Mucosa of descending colon (tissue), 3 donors: ENCODE results near the gene UTS2B. TPM values are rescaled to one million over a fixed set of nuclear protein-coding genes. Genes with fewer than 3 reads are reported as not detected.

Experiments
- ATAC-seq: fragments of 200-7000 bp; cut with Tn5 transposase; one replicate; pipeline ENCODE4 v1.9.1; 2020; ENCODE audit warnings: mild to moderate bottlenecking, moderate library complexity
- DNase-seq, 3 donors: peaks; one replicate each; pipeline ENCODE4 v3.0.0-alpha.2; 2020
- H3K36me3 ChIP-seq: fragments of 200-600 bp; one replicate; pipeline ENCODE4 v1.8.0; 2021; ENCODE audit warnings: low read depth, mild to moderate bottlenecking
- H3K4me1 ChIP-seq: fragments of 200-600 bp; one replicate; pipeline ENCODE4 v1.8.0; 2021; ENCODE audit warnings: low read depth, mild to moderate bottlenecking
- H3K4me3 ChIP-seq: fragments of 200-600 bp; one replicate; pipeline ENCODE4 v1.8.0; 2021; ENCODE audit warnings: mild to moderate bottlenecking
- H3K9me3 ChIP-seq: fragments of 200-600 bp; one replicate; pipeline ENCODE4 v1.8.0; 2021; ENCODE audit warnings: mild to moderate bottlenecking
- CTCF ChIP-seq: fragments of 200-600 bp; IDR thresholded peaks from one replicate; pipeline ENCODE4 v1.8.0; 2022; ENCODE audit warnings: antibody characterized with exemption, mild to moderate bottlenecking
- intact Hi-C, 2 donors: fragments of 100-400 bp; cut with DNase I in 1 of 2; cut with micrococcal nuclease in 1 of 2; formaldehyde crosslinking; loops; one replicate each; pipeline versions ENCODE4 v1.11.0 to v1.11.1; 2022; cut with DNase I, micrococcal nuclease
- total RNA-seq, 3 donors: library from RNA; stranded (reverse); fragmentation: NEBNext Ultra II Directional in 2 of 3; extraction: Animal tissue kit (Norgen Biotek cat#: 25700) in 2 of 3; gene quantifications; one replicate each; pipeline versions ENCODE4 v1.2.1 to v1.2.4, GENCODE V29; 2021 to 2023
- donor health status: DM: no; HTN: no; CAD: no; lungs with moderate emphysema.
- donor health status: DM: no; HTN: no; CAD: no.
- donor health status: DM: no; HTN: yes; CAD: no.

UTS2B gene
- total RNA-seq, 3 donors from 2014 or later, result 0.47 TPM; not detected in 2

DNA sequence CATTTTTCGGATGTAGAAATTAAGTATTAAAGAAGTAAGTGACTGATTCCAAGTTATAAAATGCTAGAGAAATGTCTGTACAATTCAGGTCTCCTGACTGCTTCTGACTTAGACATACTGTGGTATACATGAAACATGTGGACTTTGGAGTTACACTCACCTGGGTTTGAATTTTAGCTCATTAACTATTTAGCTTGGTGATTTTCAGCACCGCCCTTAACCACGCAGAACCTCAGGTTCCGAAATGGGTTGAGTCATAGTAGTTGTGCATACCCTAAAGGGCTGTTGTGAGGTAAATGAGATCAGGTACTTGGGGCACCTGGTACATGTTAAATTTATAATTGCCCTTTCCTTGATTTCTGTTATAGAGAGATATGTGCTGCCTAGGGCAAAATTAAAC is 32.9 kb upstream of the UTS2B start:
- Histone ChIP-seq H3K36me3 (no peaks in the 10 kb centered on the region), H3K4me3 (no peak overlapping the region), H3K9me3 (no peaks in the 10 kb centered on the region), H3K4me1 (no peaks in the 10 kb centered on the region)
- intact Hi-C loops, result no loop called here
- DNase-seq (no peak), ATAC-seq (peak; percentile 54)
- no peak for TF ChIP-seq CTCF

GRCh38 chr3:191362524-191363090 is 32.3 kb upstream of the UTS2B start:
- no peak for ATAC-seq
- no peak for DNase-seq
- intact Hi-C loops, result no loop called here
- H3K9me3 ChIP-seq, result no peaks in the 10 kb centered on the region
- H3K36me3 ChIP-seq, result no peaks in the 10 kb centered on the region
- H3K4me3 ChIP-seq, result no peak overlapping the region
- H3K4me1 ChIP-seq, result no peaks in the 10 kb centered on the region
- no peak for TF ChIP-seq CTCF

- Histone ChIP-seq H3K9me3 (no peaks in the 10 kb centered on the region), H3K36me3 (no peaks in the 10 kb centered on the region), H3K4me3 (no peak overlapping the region), H3K4me1 (no peaks in the 10 kb centered on the region)
- intact Hi-C loops, result no loop called here
- DNase-seq, result no peak
- ATAC-seq, result no peak
- TF ChIP-seq CTCF, result no peak
Measured at GRCh38 chr3:191362037-191362436, 31.7 kb upstream of the UTS2B start.

- no peak for TF ChIP-seq CTCF
- ATAC-seq (no peak), DNase-seq (no peak)
- H3K9me3 ChIP-seq, result no peaks in the 10 kb centered on the region
- intact Hi-C loops, result no loop called here
- no peak overlapping the region for H3K4me3 ChIP-seq
- no peaks in the 10 kb centered on the region for H3K36me3 ChIP-seq
- H3K4me1 ChIP-seq, result no peaks in the 10 kb centered on the region
Measured at GRCh38 chr3:191361456-191361855, 31.1 kb upstream of the UTS2B start.

DNA sequence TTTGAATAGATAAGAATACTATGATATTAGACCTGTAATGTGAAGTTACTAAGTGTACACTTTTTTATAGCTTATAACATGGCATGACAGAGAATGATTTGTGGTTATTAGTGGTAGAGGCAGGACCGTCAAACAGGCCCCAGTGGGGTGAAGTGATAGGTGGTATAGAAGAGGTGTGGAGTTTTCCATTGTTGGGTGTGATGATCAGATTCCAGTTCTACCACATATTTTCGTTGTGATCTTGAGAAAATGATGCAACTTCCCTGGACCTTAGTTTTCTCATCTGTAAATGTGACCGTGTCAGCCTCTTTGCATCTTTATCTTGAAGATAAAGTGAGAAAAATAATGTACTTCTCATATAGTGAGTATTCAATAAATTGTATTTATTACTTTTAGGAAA is 30.3 kb upstream of the UTS2B start:
- intact Hi-C loops, result no loop called here
- Histone ChIP-seq H3K9me3 (no peaks in the 10 kb centered on the region), H3K4me1 (no peaks in the 10 kb centered on the region), H3K36me3 (no peaks in the 10 kb centered on the region), H3K4me3 (no peak overlapping the region)
- TF ChIP-seq CTCF, result no peak
- no peak for DNase-seq
- ATAC-seq, result no peak

- Histone ChIP-seq H3K4me1 (no peaks in the 10 kb centered on the region), H3K9me3 (no peaks in the 10 kb centered on the region), H3K4me3 (no peak overlapping the region), H3K36me3 (no peaks in the 10 kb centered on the region)
- intact Hi-C loops, result no loop called here
- no peak for TF ChIP-seq CTCF
- ATAC-seq, result no peak
- no peak for DNase-seq
Measured at GRCh38 chr3:191358929-191359328, 28.6 kb upstream of the UTS2B start.
